Anterior cingulate cortex (tissue), 58 donors: ENCODE results near the gene TFPI.

Source experiments
- DNase-seq, 58 donors: peaks; one replicate each; lab custom pipeline; 2025; lab: John Stamatoyannopoulos, UW

Gene TFPI

GRCh38 chr2:187506416-187506815 lies 47.8 kb downstream of the TFPI start:
- no peak for DNase-seq

- no peak for DNase-seq
These were observed 49.1 kb downstream of the TFPI start for GRCh38 chr2:187505065-187505672.

GRCh38 chr2:187504312-187504921 lies 49.8 kb downstream of the TFPI start:
- no peak for DNase-seq

- no peak for DNase-seq
These were observed 50.5 kb downstream of the TFPI start for GRCh38 chr2:187503700-187504099.

GRCh38 chr2:187502467-187502866 lies 51.8 kb downstream of the TFPI start:
- no peak for DNase-seq

GRCh38 chr2:187500585-187501359 lies 53.5 kb downstream of the TFPI start:
- DNase-seq, result no peak

GRCh38 chr2:187499941-187500532 lies 54.2 kb downstream of the TFPI start:
- peak in 25 of 58 donors; percentile 1 to 60 (median 11) for DNase-seq

GRCh38 chr2:187497858-187498463 lies 56.3 kb downstream of the TFPI start:
- DNase-seq, result no peak

GRCh38 chr2:187497140-187497539 lies 57.1 kb downstream of the TFPI start:
- no peak for DNase-seq

GRCh38 chr2:187495324-187495723 lies 58.9 kb downstream of the TFPI start:
- DNase-seq, result no peak

GRCh38 chr2:187493877-187494568 lies 60.2 kb downstream of the TFPI start:
- DNase-seq, result no peak

GRCh38 chr2:187493180-187493579 lies 61.1 kb downstream of the TFPI start:
- no peak for DNase-seq

- DNase-seq, result no peak
These were observed 68.0 kb downstream of the TFPI start for GRCh38 chr2:187486241-187486640.

GRCh38 chr2:187485523-187485922 lies 68.7 kb downstream of the TFPI start:
- no peak for DNase-seq

- DNase-seq, result no peak
These were observed 70.7 kb downstream of the TFPI start for GRCh38 chr2:187483537-187483936.

- DNase-seq, result no peak
These were observed 71.4 kb downstream of the TFPI start for GRCh38 chr2:187482796-187483195.

GRCh38 chr2:187481543-187481942 lies 72.7 kb downstream of the TFPI start:
- no peak for DNase-seq

- no peak for DNase-seq
These were observed 75.5 kb downstream of the TFPI start for GRCh38 chr2:187478719-187479118.

GRCh38 chr2:187477051-187477450 lies 77.2 kb downstream of the TFPI start:
- no peak for DNase-seq

GRCh38 chr2:187475499-187476248 lies 78.6 kb downstream of the TFPI start:
- DNase-seq, result no peak
